Measurements from ENCODE around the gene CDAN1. TPM values are rescaled to one million over a fixed set of nuclear protein-coding genes. Genes with fewer than 3 reads are reported as not detected.

Gene CDAN1
- total RNA-seq, 1 donor from 2014 or later: 9.1 TPM

Other genes with a start within 250 kb of the CDAN1 start
- 98.1 TPM for gene ZNF106, start 246.0 kb downstream of the CDAN1 start, total RNA-seq
- gene SNAP23, start 241.5 kb downstream of the CDAN1 start, total RNA-seq: 72.0 TPM
- 19.4 TPM for gene LRRC57, start 188.3 kb downstream of the CDAN1 start, total RNA-seq
- 26.3 TPM for gene HAUS2, start 188.3 kb downstream of the CDAN1 start, total RNA-seq
- gene STARD9, start 161.5 kb downstream of the CDAN1 start, total RNA-seq: 17.0 TPM
- gene TTBK2, start 183.7 kb upstream of the CDAN1 start, total RNA-seq: 15.7 TPM